T-cell (primary cell): ENCODE data around the gene EDARADD. TPM values are rescaled to one million over a fixed set of nuclear protein-coding genes. Genes with fewer than 3 reads are reported as not detected.
"Not testable (repeated sequence)": the region's sequence is repeated elsewhere in the genome, so short reads cannot be mapped to it uniquely, and the experiment has no call there.

Source experiments
- ATAC-seq, 4 experiments: fragments of 200-7000 bp in 3 of 4; fragments of 150-1000 bp in 1 of 4; cut with Tn5 transposase; replicated peaks in 1 of 4; 1 replicate in 3 of 4; 2 replicates in 1 of 4; pipeline ENCODE4 v1.10.0; 2021; ENCODE audit warnings: moderate library complexity in 3 of 4, mild to moderate bottlenecking in 2 of 4, moderate number of reproducible peaks in 1 of 4
- CTCF ChIA-PET, 2 donors: fragments of 300-600 bp; sonication (Branson Sonifier 250); formaldehyde crosslinking; loops; one replicate each; lab custom pipeline; 2022; ENCODE audit warnings: antibody characterized with exemption in 2 of 2; lab: Charles Lee
- POLR2A ChIA-PET, 2 donors: fragments of 300-600 bp; sonication (Branson Sonifier 250); formaldehyde crosslinking; loops; one replicate each; lab custom pipeline; 2022; ENCODE audit warnings: antibody characterized with exemption in 2 of 2; lab: Charles Lee
- DNase-seq, 35 experiments: peaks; one replicate each; pipeline versions ENCODE4 v3.0.0 to v3.0.0-alpha.2; 2013 to 2023
- H3K27ac ChIP-seq: one replicate; pipeline ENCODE4 v1.5.1; 2013; ENCODE audit warnings: low read length
- H3K27me3 ChIP-seq, 2 experiments: replicated peaks in 1 of 2; 1 replicate in 1 of 2; 2 replicates in 1 of 2; pipeline versions ENCODE4 v1.6.1 to v1.7.0; 2013; ENCODE audit warnings: low read length in 1 of 2, mixed read lengths in 1 of 2; ENCODE audit not compliant: control insufficient read depth in 2 of 2, insufficient read depth in 2 of 2; ENCODE audit errors: extremely low read depth in 1 of 2
- H3K36me3 ChIP-seq, 2 donors: 1 replicate in 1 of 2; 2 replicates in 1 of 2; pipeline versions ENCODE4 v1.6.1 to v1.7.0; 2013; ENCODE audit warnings: low read length in 1 of 2; ENCODE audit not compliant: control insufficient read depth in 2 of 2, insufficient read depth in 1 of 2; ENCODE audit errors: extremely low read depth in 1 of 2
- H3K4me1 ChIP-seq, 2 experiments: 1 replicate in 1 of 2; 2 replicates in 1 of 2; pipeline versions ENCODE4 v1.6.1 to v1.7.0; 2013; ENCODE audit warnings: low read length in 2 of 2, mixed read lengths in 1 of 2; ENCODE audit not compliant: insufficient read depth in 2 of 2, control insufficient read depth in 1 of 2; ENCODE audit errors: extremely low read depth in 1 of 2
- H3K4me3 ChIP-seq, 2 donors: 1 replicate in 1 of 2; 2 replicates in 1 of 2; pipeline versions ENCODE4 v1.5.1 to v1.7.0; 2013; ENCODE audit warnings: mild to moderate bottlenecking in 2 of 2, low read length in 1 of 2, moderate library complexity in 1 of 2; ENCODE audit not compliant: control insufficient read depth in 1 of 2; ENCODE audit errors: extremely low read depth in 1 of 2
- H3K9me3 ChIP-seq: 2 replicates; pipeline ENCODE4 v1.7.0; 2013
- H3K27ac Mint-ChIP-seq, 2 donors: one replicate each; pipeline ENCODE4 v1.8.0; 2020 to 2021; ENCODE audit warnings: mild to moderate bottlenecking in 2 of 2, mixed read lengths in 2 of 2
- H3K27me3 Mint-ChIP-seq, 2 donors: one replicate each; pipeline ENCODE4 v1.8.0; 2021 to 2022; ENCODE audit warnings: mixed read lengths in 2 of 2
- H3K36me3 Mint-ChIP-seq: one replicate; pipeline ENCODE4 v1.8.0; 2021; ENCODE audit warnings: mixed read lengths
- H3K4me1 Mint-ChIP-seq, 3 donors: one replicate each; pipeline ENCODE4 v1.8.0; 2020 to 2022; ENCODE audit warnings: mixed read lengths in 3 of 3, mild to moderate bottlenecking in 1 of 3
- H3K4me3 Mint-ChIP-seq, 3 donors: one replicate each; pipeline ENCODE4 v1.8.0; 2020 to 2022; ENCODE audit warnings: mild to moderate bottlenecking in 3 of 3, mixed read lengths in 3 of 3, moderate library complexity in 3 of 3
- H3K9me3 Mint-ChIP-seq, 3 donors: one replicate each; pipeline ENCODE4 v1.8.0; 2020 to 2022; ENCODE audit warnings: mixed read lengths in 3 of 3
- WGBS: methylation state at CpG from one replicate; pipeline ENCODE4 v1.1.5; 2013; ENCODE audit warnings: missing lambda C conversion rate; ENCODE audit not compliant: insufficient coverage; 5-methylcytosine and 5-hydroxymethylcytosine counted together
- total RNA-seq, 35 experiments: library from RNA in 6 of 35; stranded (reverse) in 6 of 35; fragments of 120-200 nt in 1 of 35; gene quantifications; one replicate each; pipeline versions ENCODE4 v1.2.1 to v1.2.4 and lab custom pipeline; 2013 to 2026

Gene EDARADD
- total RNA-seq, result 1 to 10 TPM; 1.3 to 5.7 (median 4.2) TPM
- total RNA-seq (2013), result 5.2 TPM
- total RNA-seq (lab: John Stamatoyannopoulos, UW), result 2.9 to 15.7 (median 4.4) reads per million in 29 experiments

DNA sequence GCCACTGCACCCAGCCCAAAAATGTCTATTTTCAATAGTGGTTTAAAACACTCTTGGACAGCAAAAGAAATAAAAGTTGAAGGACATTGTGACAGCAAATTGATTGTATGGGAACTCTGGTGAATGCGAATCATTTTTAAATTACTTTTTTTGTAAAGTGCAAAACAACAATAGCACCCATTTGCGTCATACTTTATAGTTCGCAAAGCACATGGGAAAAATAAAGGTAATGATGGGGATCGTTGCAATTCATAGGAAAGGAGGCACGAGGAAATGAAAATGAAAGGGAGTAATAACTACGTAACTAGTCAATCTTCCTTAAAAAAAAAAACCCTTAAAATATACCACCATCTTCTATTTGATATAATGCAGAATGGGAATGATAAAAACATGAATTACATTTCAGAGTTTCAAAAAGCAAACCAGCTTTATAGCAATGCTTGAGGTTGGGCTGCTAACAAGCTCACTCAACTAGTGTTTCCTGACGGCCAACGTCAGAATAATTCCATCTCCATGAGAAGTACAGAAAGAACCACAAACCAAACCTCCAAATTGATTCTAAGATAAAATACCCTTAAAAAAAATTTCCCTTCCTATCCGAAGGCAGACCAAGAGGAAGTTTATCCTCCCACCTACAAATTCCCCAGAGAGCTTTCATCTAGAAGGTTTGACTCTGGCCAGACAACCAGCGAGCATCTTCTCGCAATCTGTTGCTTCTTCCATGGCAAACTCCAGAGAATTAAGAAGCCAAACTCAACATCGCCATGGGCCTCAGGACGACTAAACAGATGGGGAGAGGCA is at the start of gene EDARADD:
EDARADD (plus strand) TSS at position 606 of the 801 bp plus-strand sequence; CDS start at position 765, 159 bp downstream.
- ATAC-seq (no peak), DNase-seq (peak in 1 of 35 experiments; percentile 28)
- ChIA-PET POLR2A (interaction anchor here (0.6 to 0.7 kb wide), 3 partner anchors 17 to 253 kb away, joined by 3 read pairs; no protein-coding TSS in a partner anchor), CTCF (interaction anchor here (0.5 to 1.4 kb wide), 4 partner anchors 16 to 140 kb away, joined by 3 to 6 read pairs (median 4); no protein-coding TSS in a partner anchor)
- Mint-ChIP-seq H3K4me1 (peaks cover 16 to 30% (median 23%) of the 10 kb centered on the region in 3 donors), H3K27ac (peak within 1 kb of the TSS; percentile 86 to 88), H3K27me3 (peaks cover 43 to 45% of the 10 kb centered on the region in 2 donors), H3K36me3 (no peaks in the 10 kb centered on the region), H3K9me3 (no peaks in the 10 kb centered on the region), H3K4me3 (peak within 1 kb of the TSS; percentile 88 to 96 (median 90))
- Histone ChIP-seq H3K27ac (peak within 1 kb of the TSS; percentile 63), H3K4me1 (peaks cover 0 to 16% of the 10 kb centered on the region in 2 experiments), H3K36me3 (no peaks in the 10 kb centered on the region), H3K4me3 (peak within 1 kb of the TSS; percentile 56 to 79), H3K9me3 (no peaks in the 10 kb centered on the region), H3K27me3 (peaks cover 0 to 12% of the 10 kb centered on the region in 2 experiments)
- WGBS, result 25% methylated on average over 7 of the region's 13 CpGs

DNA sequence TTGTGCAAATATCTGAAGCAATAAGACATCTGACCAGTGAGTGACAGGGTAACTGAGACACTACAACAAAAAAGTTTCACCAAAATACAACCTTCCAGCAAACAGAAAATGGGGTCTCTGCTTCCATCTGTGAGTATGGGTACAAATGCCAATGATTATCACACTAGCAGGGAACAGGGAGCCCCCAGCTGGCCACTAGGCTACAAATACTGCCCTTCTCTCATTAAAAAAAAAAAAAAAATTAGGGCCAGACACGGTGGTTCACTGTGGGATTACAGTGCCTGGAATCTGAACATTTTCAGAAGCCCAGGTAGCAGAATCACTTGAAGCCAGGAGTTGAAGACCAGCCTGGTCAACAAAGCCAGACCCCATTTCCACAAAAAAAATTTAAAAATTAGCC is 48.4 kb upstream of the EDARADD start:
- Mint-ChIP-seq H3K4me1 (peaks cover 0 to 5% (median 0%) of the 10 kb centered on the region in 3 donors), H3K27ac (no peak overlapping the region), H3K36me3 (no peaks in the 10 kb centered on the region), H3K27me3 (peaks cover 18 to 20% of the 10 kb centered on the region in 2 donors), H3K4me3 (no peak overlapping the region), H3K9me3 (no peaks in the 10 kb centered on the region)
- POLR2A ChIA-PET, result no interaction called here
- H3K27ac ChIP-seq, result no peak overlapping the region
- no peak for ATAC-seq
- CTCF ChIA-PET, result no interaction called here
- DNase-seq, result no peak
- no peaks in the 10 kb centered on the region for H3K9me3 ChIP-seq
- no peak overlapping the region for H3K4me3 ChIP-seq
- no peaks in the 10 kb centered on the region for H3K4me1 ChIP-seq
- H3K27me3 ChIP-seq, result peaks cover 0 to 14% of the 10 kb centered on the region in 2 experiments
- WGBS, result no CpG with 5 or more reads among the region's 1 CpG
- no peaks in the 10 kb centered on the region for H3K36me3 ChIP-seq

DNA sequence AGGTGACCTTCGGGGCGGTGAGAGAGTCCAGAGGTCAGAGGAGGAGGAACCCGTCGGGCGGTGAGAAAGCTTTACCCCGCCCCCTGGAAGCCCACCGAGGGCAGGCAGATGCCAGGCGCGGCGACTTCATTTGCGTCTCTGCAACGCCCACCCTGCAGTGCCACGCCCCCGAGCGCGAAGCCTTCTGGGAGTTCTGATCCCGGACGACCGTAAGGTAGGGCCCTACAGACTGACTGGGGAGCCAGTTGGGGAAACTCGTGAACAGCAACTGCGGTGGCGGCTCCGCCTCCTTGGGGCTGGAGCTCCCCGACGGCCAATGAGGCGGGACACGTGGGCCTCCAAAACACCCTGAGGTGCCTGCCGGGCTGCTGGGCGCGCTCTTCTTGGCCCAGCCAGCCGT is 46.0 kb upstream of the EDARADD start:
- ATAC-seq (no peak), DNase-seq (no peak)
- Histone ChIP-seq H3K4me3 (no peak overlapping the region), H3K4me1 (no peaks in the 10 kb centered on the region), H3K27ac (no peak overlapping the region), H3K9me3 (no peaks in the 10 kb centered on the region), H3K36me3 (no peaks in the 10 kb centered on the region), H3K27me3 (peaks cover 0 to 20% of the 10 kb centered on the region in 2 experiments)
- Mint-ChIP-seq H3K27ac (no peak overlapping the region), H3K27me3 (peaks cover 22 to 33% of the 10 kb centered on the region in 2 donors), H3K4me1 (peaks cover 0 to 5% (median 0%) of the 10 kb centered on the region in 3 donors), H3K36me3 (no peaks in the 10 kb centered on the region), H3K4me3 (no peak overlapping the region), H3K9me3 (no peaks in the 10 kb centered on the region)
- CTCF ChIA-PET, result no interaction called here
- WGBS, result 95% methylated on average over 28 of the region's 31 CpGs
- POLR2A ChIA-PET, result no interaction called here

DNA sequence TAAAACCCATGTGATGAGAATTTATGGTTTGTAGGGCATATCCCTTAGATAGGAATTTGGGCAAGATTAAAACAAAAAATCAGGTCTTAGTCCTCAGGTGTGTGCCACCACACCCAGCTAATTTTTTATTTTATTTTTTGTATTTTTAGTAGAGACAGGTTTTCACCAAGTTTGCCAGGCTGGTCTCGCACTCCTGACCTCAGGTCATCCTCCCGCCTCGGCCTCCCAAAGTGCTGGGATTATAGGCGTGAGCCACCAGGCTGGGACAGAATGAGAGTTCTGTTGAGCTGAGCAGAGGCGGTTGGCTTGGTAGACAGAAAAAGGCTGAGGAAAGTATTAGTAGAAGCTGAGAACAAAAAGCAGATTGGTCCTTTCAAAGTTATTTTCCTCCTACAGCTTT is 43.8 kb upstream of the EDARADD start:
- H3K27ac Mint-ChIP-seq, result no peak overlapping the region
- ChIA-PET POLR2A (no interaction called here), CTCF (interaction anchor here in 1 of 2 donors (0.6 kb wide), 2 partner anchors 153 to 245 kb away, joined by 3 to 5 read pairs; no protein-coding TSS in a partner anchor)
- Histone ChIP-seq H3K9me3 (no peaks in the 10 kb centered on the region), H3K4me1 (no peaks in the 10 kb centered on the region), H3K27ac (no peak overlapping the region), H3K36me3 (no peaks in the 10 kb centered on the region), H3K4me3 (no peak overlapping the region), H3K27me3 (peaks cover 0 to 20% of the 10 kb centered on the region in 2 experiments)
- WGBS, result 92% methylated on average over 4 of the region's 5 CpGs
- DNase-seq, result no peak
- no peaks in the 10 kb centered on the region for H3K36me3 Mint-ChIP-seq
- ATAC-seq, result no peak
- H3K4me3 Mint-ChIP-seq, result no peak overlapping the region
- peaks cover 22 to 34% of the 10 kb centered on the region in 2 donors for H3K27me3 Mint-ChIP-seq
- H3K9me3 Mint-ChIP-seq, result no peaks in the 10 kb centered on the region
- H3K4me1 Mint-ChIP-seq, result peaks cover 0 to 5% (median 0%) of the 10 kb centered on the region in 3 donors

DNA sequence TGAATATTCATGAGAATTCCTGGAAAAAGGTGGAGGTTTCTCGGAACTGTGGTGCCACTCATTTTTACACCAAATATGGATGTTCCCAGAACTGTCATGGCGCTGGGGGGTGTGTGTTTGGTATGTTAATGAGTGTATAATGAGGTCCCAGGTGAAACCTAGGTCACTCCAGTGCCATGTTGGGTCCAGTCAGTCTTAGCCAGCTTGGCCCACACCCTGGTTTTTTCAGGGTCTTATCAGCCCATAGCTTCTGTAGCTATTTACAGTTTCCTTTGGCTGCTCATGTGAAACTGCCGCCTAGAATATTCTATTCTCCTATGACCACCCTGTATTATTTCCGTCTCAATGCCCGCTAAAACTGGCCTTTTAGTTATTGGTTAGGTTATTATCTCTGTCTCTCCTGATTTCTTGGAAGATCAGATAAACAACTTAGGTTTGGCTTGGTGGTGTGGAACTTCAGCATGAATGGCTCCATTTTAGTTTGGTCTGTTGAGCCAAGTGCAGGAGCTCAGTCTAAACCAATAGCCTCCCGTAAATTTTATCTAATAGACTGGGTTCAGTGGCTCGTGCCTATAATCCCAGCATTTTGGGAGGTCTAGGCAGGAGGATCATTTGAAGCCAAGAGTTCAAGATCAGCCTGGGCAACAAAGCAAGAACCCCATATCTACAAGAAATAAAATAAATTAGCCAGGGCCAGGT is 42.1 kb upstream of the EDARADD start:
- Mint-ChIP-seq H3K4me3 (no peak overlapping the region), H3K9me3 (no peaks in the 10 kb centered on the region), H3K27me3 (peaks cover 22 to 32% of the 10 kb centered on the region in 2 donors), H3K4me1 (peaks cover 0 to 5% (median 0%) of the 10 kb centered on the region in 3 donors), H3K36me3 (no peaks in the 10 kb centered on the region), H3K27ac (no peak overlapping the region)
- Histone ChIP-seq H3K36me3 (no peaks in the 10 kb centered on the region), H3K27ac (no peak overlapping the region), H3K4me1 (no peaks in the 10 kb centered on the region), H3K9me3 (no peaks in the 10 kb centered on the region), H3K27me3 (peaks cover 0 to 20% of the 10 kb centered on the region in 2 experiments), H3K4me3 (no peak overlapping the region)
- ChIA-PET POLR2A (interaction anchor here in 1 of 2 donors (0.6 kb wide), 1 partner anchor 480 kb away, joined by 6 read pairs; no protein-coding TSS in a partner anchor), CTCF (no interaction called here)
- DNase-seq (no peak), ATAC-seq (no peak)
- WGBS, result 100% methylated on average over 1 of the region's 7 CpGs

DNA sequence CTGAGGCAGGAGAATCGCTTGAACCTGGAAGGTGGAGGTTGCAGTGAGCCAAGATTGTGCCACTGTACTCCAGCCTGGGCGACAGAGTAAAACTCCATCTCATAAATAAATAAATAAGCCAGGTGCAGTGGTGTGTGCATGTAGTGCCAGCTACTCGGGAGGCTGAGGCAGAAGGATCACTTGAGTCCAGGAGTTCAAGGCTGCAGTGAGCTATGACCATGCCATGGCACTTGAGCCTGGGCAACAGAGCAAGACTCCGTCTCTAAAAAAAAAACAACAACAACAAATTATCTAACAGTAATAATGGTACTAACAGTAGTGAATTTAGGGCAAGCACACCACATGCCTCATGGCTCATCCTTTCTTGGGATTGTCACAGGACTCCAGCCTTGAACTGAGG is 41.3 kb upstream of the EDARADD start:
- peaks cover 0 to 15% of the 10 kb centered on the region in 2 experiments for H3K27me3 ChIP-seq
- CTCF ChIA-PET, H3K36me3 ChIP-seq, ATAC-seq, H3K4me1 Mint-ChIP-seq, H3K27ac ChIP-seq, DNase-seq, H3K9me3 Mint-ChIP-seq, H3K36me3 Mint-ChIP-seq, H3K27ac Mint-ChIP-seq, H3K9me3 ChIP-seq, H3K4me1 ChIP-seq, H3K4me3 Mint-ChIP-seq, H3K4me3 ChIP-seq: not testable (repeated sequence)
- POLR2A ChIA-PET, result interaction anchor here in 1 of 2 donors (0.6 kb wide), 1 partner anchor 479 kb away, joined by 6 read pairs; no protein-coding TSS in a partner anchor
- peaks cover 20 to 26% of the 10 kb centered on the region in 2 donors for H3K27me3 Mint-ChIP-seq
- no CpG with 5 or more reads among the region's 4 CpGs for WGBS
